SU-DHL-6 (cell line): ENCODE results near the gene GK.

Experiments used
- EZH2phosphoT487 ChIP-seq: fragments of 200-600 bp; sonication (generic), shearing (Covaris generic); conservative IDR thresholded peaks from 2 replicates; pipeline ENCODE4 v1.6.1; 2018; ENCODE audit warnings: mild to moderate bottlenecking, antibody characterized with exemption, low read length, moderate library complexity, mixed read lengths
- TF ChIP-seq, protein P1 (sequence below): fragments of 200-600 bp; sonication (generic); IDR thresholded peaks from one replicate; pipeline ENCODE4 v1.5.1; 2017; ENCODE audit warnings: antibody characterized with exemption, mild to moderate bottlenecking, low read length, moderate library complexity; ENCODE audit not compliant: insufficient read depth, poor library complexity, severe bottlenecking

DNA sequence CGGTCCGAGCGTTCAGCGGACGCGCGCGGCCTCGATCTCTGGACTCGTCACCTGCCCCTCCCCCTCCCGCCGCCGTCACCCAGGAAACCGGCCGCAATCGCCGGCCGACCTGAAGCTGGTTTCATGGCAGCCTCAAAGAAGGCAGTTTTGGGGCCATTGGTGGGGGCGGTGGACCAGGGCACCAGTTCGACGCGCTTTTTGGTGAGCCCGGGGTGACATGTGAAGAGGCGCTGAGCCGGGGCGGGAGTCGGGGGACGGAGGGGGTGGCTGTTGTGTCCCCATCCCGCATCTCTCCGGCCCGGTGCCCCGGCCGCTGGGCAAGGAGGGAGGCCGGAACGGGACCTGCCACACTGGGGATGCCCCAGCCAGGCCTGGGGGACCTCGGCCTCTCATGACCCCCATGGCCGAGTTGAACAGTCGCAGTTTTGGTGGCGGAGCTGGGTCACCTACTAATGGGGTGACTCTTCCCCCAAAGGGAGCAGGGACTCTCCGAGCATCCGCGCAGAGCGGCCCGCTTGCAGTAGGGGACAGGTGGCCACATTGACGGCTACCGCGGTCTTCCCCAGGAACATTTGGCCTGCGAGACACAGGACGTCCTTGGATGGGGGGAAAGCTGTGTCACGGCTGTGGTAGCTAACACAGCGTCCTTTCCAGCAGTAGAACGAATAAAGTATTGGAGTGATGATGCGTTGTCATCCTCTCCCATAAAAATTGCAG, at the start of gene GK:
- TF ChIP-seq, protein P1, sequence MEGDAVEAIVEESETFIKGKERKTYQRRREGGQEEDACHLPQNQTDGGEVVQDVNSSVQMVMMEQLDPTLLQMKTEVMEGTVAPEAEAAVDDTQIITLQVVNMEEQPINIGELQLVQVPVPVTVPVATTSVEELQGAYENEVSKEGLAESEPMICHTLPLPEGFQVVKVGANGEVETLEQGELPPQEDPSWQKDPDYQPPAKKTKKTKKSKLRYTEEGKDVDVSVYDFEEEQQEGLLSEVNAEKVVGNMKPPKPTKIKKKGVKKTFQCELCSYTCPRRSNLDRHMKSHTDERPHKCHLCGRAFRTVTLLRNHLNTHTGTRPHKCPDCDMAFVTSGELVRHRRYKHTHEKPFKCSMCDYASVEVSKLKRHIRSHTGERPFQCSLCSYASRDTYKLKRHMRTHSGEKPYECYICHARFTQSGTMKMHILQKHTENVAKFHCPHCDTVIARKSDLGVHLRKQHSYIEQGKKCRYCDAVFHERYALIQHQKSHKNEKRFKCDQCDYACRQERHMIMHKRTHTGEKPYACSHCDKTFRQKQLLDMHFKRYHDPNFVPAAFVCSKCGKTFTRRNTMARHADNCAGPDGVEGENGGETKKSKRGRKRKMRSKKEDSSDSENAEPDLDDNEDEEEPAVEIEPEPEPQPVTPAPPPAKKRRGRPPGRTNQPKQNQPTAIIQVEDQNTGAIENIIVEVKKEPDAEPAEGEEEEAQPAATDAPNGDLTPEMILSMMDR: no peak
- TF ChIP-seq EZH2phosphoT487: no peak
